MM.1S (cell line): Measurements from ENCODE around the gene CFAP126.
"Not testable (repeated sequence)": the region's sequence is repeated elsewhere in the genome, so short reads cannot be mapped to it uniquely, and the experiment has no call there.

Experiments
- DNase-seq: peaks from one replicate; pipeline ENCODE4 v3.0.0-alpha.2; 2015
- H2AFZ ChIP-seq: fragments of 300-600 bp; sonication (generic); 2 replicates; pipeline ENCODE4 v1.6.0; 2016; ENCODE audit warnings: antibody characterized with exemption, low read length
- H3F3A ChIP-seq: fragments of 300-600 bp; sonication (generic); 2 replicates; pipeline ENCODE4 v1.6.1; 2016; ENCODE audit warnings: mild to moderate bottlenecking, antibody characterized with exemption, low read length, moderate library complexity, mixed read lengths; ENCODE audit not compliant: insufficient read depth
- H3K27ac ChIP-seq: fragments of 300-600 bp; sonication (generic); 2 replicates; pipeline ENCODE4 v1.5.1; 2016; ENCODE audit warnings: mild to moderate bottlenecking, low read length
- H3K27me3 ChIP-seq: fragments of 300-600 bp; sonication (generic); replicated peaks from 2 replicates; pipeline ENCODE4 v1.6.0; 2016; ENCODE audit warnings: low read length; ENCODE audit not compliant: insufficient read depth
- H3K36me3 ChIP-seq: fragments of 300-600 bp; sonication (generic); replicated peaks from 2 replicates; pipeline ENCODE4 v1.6.1; 2016; ENCODE audit warnings: mild to moderate bottlenecking, low read length, mixed read lengths; ENCODE audit not compliant: insufficient read depth
- H3K4me1 ChIP-seq: fragments of 300-600 bp; sonication (generic); 2 replicates; pipeline ENCODE4 v1.6.1; 2016; ENCODE audit warnings: low read length, mixed read lengths
- H3K4me2 ChIP-seq: fragments of 300-600 bp; sonication (generic); 2 replicates; pipeline ENCODE4 v1.6.0; 2016; ENCODE audit warnings: low read depth, low read length
- H3K4me3 ChIP-seq: fragments of 300-600 bp; sonication (generic); 2 replicates; pipeline ENCODE4 v1.5.1; 2016; ENCODE audit warnings: low read length, mixed read lengths
- H3K79me2 ChIP-seq: fragments of 300-600 bp; sonication (generic); 2 replicates; pipeline ENCODE4 v1.6.1; 2016; ENCODE audit warnings: mixed run types, low read length, mixed read lengths
- H3K9ac ChIP-seq: fragments of 300-600 bp; sonication (generic); 2 replicates; pipeline ENCODE4 v1.6.1; 2016; ENCODE audit warnings: low read length, mixed read lengths
- H3K9me2 ChIP-seq: fragments of 300-600 bp; sonication (generic); replicated peaks from 2 replicates; pipeline ENCODE4 v1.6.1; 2016; ENCODE audit warnings: mild to moderate bottlenecking, low read length, mixed read lengths; ENCODE audit not compliant: insufficient read depth
- H3K9me3 ChIP-seq: fragments of 300-600 bp; sonication (generic); replicated peaks from 2 replicates; pipeline ENCODE4 v1.6.1; 2016; ENCODE audit warnings: mild to moderate bottlenecking, low read length, mixed read lengths; ENCODE audit not compliant: insufficient read depth
- H4K20me1 ChIP-seq: fragments of 300-600 bp; sonication (generic); 2 replicates; pipeline ENCODE4 v1.6.1; 2016; ENCODE audit warnings: mild to moderate bottlenecking, low read length, moderate library complexity, mixed read lengths; ENCODE audit not compliant: insufficient read depth
- CTCF ChIP-seq: fragments of 300-600 bp; sonication (generic); IDR thresholded peaks from 2 replicates; pipeline ENCODE4 v1.5.1; 2016; ENCODE audit warnings: antibody characterized with exemption, low read length, mixed read lengths
- EZH2 ChIP-seq: fragments of 300-600 bp; sonication (generic); optimal IDR thresholded peaks from 2 replicates; pipeline ENCODE3; 2017; ENCODE audit warnings: low read depth, mild to moderate bottlenecking, antibody characterized with exemption, low read length, mixed read lengths
- EZH2phosphoT487 ChIP-seq: fragments of 300-600 bp; sonication (generic); IDR thresholded peaks from 2 replicates; pipeline ENCODE4 v1.6.1; 2018; ENCODE audit warnings: antibody characterized with exemption, low read length

Gene CFAP126

GRCh38 chr1:161402446-161402845 lies 34.8 kb upstream of the CFAP126 start:
- H3K9ac ChIP-seq = no peak overlapping the region
- no peaks in the 10 kb centered on the region for H3K9me3 ChIP-seq
- TF ChIP-seq EZH2phosphoT487 (no peak), EZH2 (no peak), CTCF (no peak)
- no peak overlapping the region for H3K27ac ChIP-seq
- no peak for DNase-seq
- H4K20me1 ChIP-seq = no peaks in the 10 kb centered on the region
- H3K4me2 ChIP-seq = no peak overlapping the region
- H2AFZ ChIP-seq = no peak overlapping the region
- no peak overlapping the region for H3K4me3 ChIP-seq
- no peaks in the 10 kb centered on the region; the same call in 1 of the 2 replicates for H3K79me2 ChIP-seq
- H3K4me1 ChIP-seq = peaks cover 4% of the 10 kb centered on the region
- H3K27me3 ChIP-seq = no peaks in the 10 kb centered on the region
- H3F3A ChIP-seq = peaks cover 25% of the 10 kb centered on the region
- no peaks in the 10 kb centered on the region for H3K9me2 ChIP-seq
- no peaks in the 10 kb centered on the region for H3K36me3 ChIP-seq

- Histone ChIP-seq H4K20me1 (no peaks in the 10 kb centered on the region), H3K4me3 (peak overlapping the region; percentile 72), H3K27ac (peak overlapping the region; percentile 86), H2AFZ (peak overlapping the region; percentile 87), H3K36me3 (no peaks in the 10 kb centered on the region), H3K9me2 (no peaks in the 10 kb centered on the region), H3F3A (peaks cover 25% of the 10 kb centered on the region), H3K4me2 (peak overlapping the region; percentile 75), H3K9me3 (no peaks in the 10 kb centered on the region), H3K4me1 (peaks cover 4% of the 10 kb centered on the region), H3K27me3 (no peaks in the 10 kb centered on the region), H3K79me2 (no peaks in the 10 kb centered on the region; the same call in 1 of the 2 replicates), H3K9ac (peak overlapping the region; percentile 81)
- peak; percentile 99 for DNase-seq
- peak; percentile 90 for TF ChIP-seq CTCF
- TF ChIP-seq EZH2phosphoT487 = no peak
These were observed 31.8 kb upstream of the CFAP126 start for GRCh38 chr1:161399257-161399998.

- no peak for TF ChIP-seq CTCF
- TF ChIP-seq EZH2 = no peak
- no peak for TF ChIP-seq EZH2phosphoT487
- H3K4me3 ChIP-seq = peak overlapping the region; percentile 72
- no peak for DNase-seq
- peak overlapping the region; percentile 75 for H3K4me2 ChIP-seq
- peaks cover 4% of the 10 kb centered on the region for H3K4me1 ChIP-seq
- no peaks in the 10 kb centered on the region; the same call in 1 of the 2 replicates for H3K79me2 ChIP-seq
- no peaks in the 10 kb centered on the region for H3K27me3 ChIP-seq
- no peaks in the 10 kb centered on the region for H3K36me3 ChIP-seq
- no peaks in the 10 kb centered on the region for H4K20me1 ChIP-seq
- peak overlapping the region; percentile 87 for H2AFZ ChIP-seq
- no peaks in the 10 kb centered on the region for H3K9me3 ChIP-seq
- H3K27ac ChIP-seq = peak overlapping the region; percentile 86
- H3K9ac ChIP-seq = peak overlapping the region; percentile 81
- peaks cover 25% of the 10 kb centered on the region for H3F3A ChIP-seq
- H3K9me2 ChIP-seq = no peaks in the 10 kb centered on the region
These were observed 31.2 kb upstream of the CFAP126 start for GRCh38 chr1:161398900-161399256.

GRCh38 chr1:161397038-161397437 lies 29.4 kb upstream of the CFAP126 start:
- not testable (repeated sequence) for H3K4me3 ChIP-seq, H3K27ac ChIP-seq, H3K36me3 ChIP-seq, H3K9me2 ChIP-seq, H3K27me3 ChIP-seq, H3K9ac ChIP-seq, H3K4me1 ChIP-seq, H4K20me1 ChIP-seq, H2AFZ ChIP-seq, H3K79me2 ChIP-seq, DNase-seq, H3K9me3 ChIP-seq, H3K4me2 ChIP-seq
- peaks cover 25% of the 10 kb centered on the region for H3F3A ChIP-seq
